ENCODE data around the gene TPSAB1.
"Not testable (repeated sequence)": the region's sequence is repeated elsewhere in the genome, so short reads cannot be mapped to it uniquely, and the experiment has no call there.

The TPSAB1 gene

GRCh38 chr16:1223355-1224214, 16.9 kb upstream of the TPSAB1 start:
- no peak for DNase-seq (ENCODE audit: low read depth in 2 of 2, low spot score in 1 of 2)

- no peak for DNase-seq (ENCODE audit: low read depth in 2 of 2, low spot score in 1 of 2)
Observed at GRCh38 chr16:1224558-1224957, 15.9 kb upstream of the TPSAB1 start.

GRCh38 chr16:1225051-1225451, 15.5 kb upstream of the TPSAB1 start, which contains the start of gene TPSG1:
Gene TPSG1, minus strand, starts transcription at chr16:1225268. Its CDS starts 16 bp downstream, at chr16:1225252.
- no peak for DNase-seq (ENCODE audit: low read depth in 2 of 2, low spot score in 1 of 2)

- DNase-seq (ENCODE audit: low read depth in 2 of 2, low spot score in 1 of 2), result not testable (repeated sequence)
Observed at GRCh38 chr16:1225728-1226311, 14.7 kb upstream of the TPSAB1 start.

GRCh38 chr16:1226692-1227091, 13.8 kb upstream of the TPSAB1 start:
- not testable (repeated sequence) for DNase-seq (ENCODE audit: low read depth in 2 of 2, low spot score in 1 of 2)

- not testable (repeated sequence) for DNase-seq (ENCODE audit: low read depth in 2 of 2, low spot score in 1 of 2)
Observed at GRCh38 chr16:1228227-1228626, 12.3 kb upstream of the TPSAB1 start.

GRCh38 chr16:1229476-1229875, 11.0 kb upstream of the TPSAB1 start:
- not testable (repeated sequence) for DNase-seq (ENCODE audit: low read depth in 2 of 2, low spot score in 1 of 2)

GRCh38 chr16:1230084-1230470, 10.4 kb upstream of the TPSAB1 start, which contains the start of gene TPSB2:
Gene TPSB2, minus strand, starts transcription at chr16:1230184. Its CDS starts 233 bp downstream, at chr16:1229951.
- not testable (repeated sequence) for DNase-seq (ENCODE audit: low read depth in 2 of 2, low spot score in 1 of 2)

GRCh38 chr16:1230471-1231212, 9.9 kb upstream of the TPSAB1 start:
- not testable (repeated sequence) for DNase-seq (ENCODE audit: low read depth in 2 of 2, low spot score in 1 of 2)

GRCh38 chr16:1231301-1231700, 9.2 kb upstream of the TPSAB1 start:
- DNase-seq (ENCODE audit: low read depth in 2 of 2, low spot score in 1 of 2), result not testable (repeated sequence)

- DNase-seq (ENCODE audit: low read depth in 2 of 2, low spot score in 1 of 2), result not testable (repeated sequence)
Observed at GRCh38 chr16:1232049-1232748, 8.3 kb upstream of the TPSAB1 start.

GRCh38 chr16:1236659-1237058, 3.8 kb upstream of the TPSAB1 start:
- DNase-seq (ENCODE audit: low read depth in 2 of 2, low spot score in 1 of 2), result not testable (repeated sequence)

GRCh38 chr16:1237990-1238389, 2.5 kb upstream of the TPSAB1 start:
- no peak for DNase-seq (ENCODE audit: low read depth in 2 of 2, low spot score in 1 of 2)

GRCh38 chr16:1238909-1239308, 1.6 kb upstream of the TPSAB1 start:
- not testable (repeated sequence) for DNase-seq (ENCODE audit: low read depth in 2 of 2, low spot score in 1 of 2)

- not testable (repeated sequence) for DNase-seq (ENCODE audit: low read depth in 2 of 2, low spot score in 1 of 2)
Observed at GRCh38 chr16:1239575-1239974, 930 bp upstream of the TPSAB1 start.

- DNase-seq (ENCODE audit: low read depth in 2 of 2, low spot score in 1 of 2), result not testable (repeated sequence)
Observed at GRCh38 chr16:1241081-1241480, 576 bp downstream of the TPSAB1 start.

- not testable (repeated sequence) for DNase-seq (ENCODE audit: low read depth in 2 of 2, low spot score in 1 of 2)
Observed at GRCh38 chr16:1243363-1243762, 2.9 kb downstream of the TPSAB1 start.

- DNase-seq (ENCODE audit: low read depth in 2 of 2, low spot score in 1 of 2), result not testable (repeated sequence)
Observed at GRCh38 chr16:1243907-1244850, 3.7 kb downstream of the TPSAB1 start.

GRCh38 chr16:1244881-1245280, 4.4 kb downstream of the TPSAB1 start:
- DNase-seq (ENCODE audit: low read depth in 2 of 2, low spot score in 1 of 2), result no peak

Data from stimulated activated CD8-positive, alpha-beta memory T cell treated with anti-CD3 and anti-CD28 coated beads, Interleukin-4, amount 100 ng/mL, for 1 hour (primary cell).